K562 (cell line): Measurements from ENCODE around the gene CALD1. TPM values are rescaled to one million over a fixed set of nuclear protein-coding genes. Genes with fewer than 3 reads are reported as not detected.

ENCODE experiments used
- ATAC-seq: fragments of 200-7000 bp; cut with Tn5 transposase; 3 replicates; pipeline ENCODE4 v1.9.1; 2020; ENCODE audit warnings: moderate library complexity
- BruUV-seq: library from RNA; stranded (reverse); fragments of 400-500 nt; replicated peaks from 2 replicates; lab custom pipeline; 2021; lab: Mats Ljungman, UMichigan
- CTCF ChIA-PET: fragments of 300-600 bp; formaldehyde crosslinking; extraction: SDS; loops from one replicate; lab custom pipeline; 2021; ENCODE audit warnings: low intra/inter-chr PET ratio; lab: Yijun Ruan, JAX
- POLR2A ChIA-PET: fragments of 300-600, 350-650 bp; sonication (Branson Sonifier 250); formaldehyde crosslinking; extraction: SDS; loops from one replicate; lab custom pipeline; 2021; ENCODE audit warnings: antibody characterized with exemption, inconsistent platforms; lab: Yijun Ruan, JAX
- DNase-seq, 4 experiments: peaks; one replicate each; pipeline versions ENCODE4 v3.0.0 to v3.0.0-alpha.2; 2011 to 2018; ENCODE audit warnings: low spot score in 3 of 4, mixed read lengths in 3 of 4; ENCODE audit errors: extremely low read depth in 1 of 4
- FAIRE-seq: peaks from 2 replicates; lab custom pipeline; 2011; peaks lifted over from hg19 to GRCh38; lab: Jason Lieb, UNC
- H2AFZ ChIP-seq: 2 replicates; pipeline ENCODE4 v1.6.0; 2011; ENCODE audit warnings: low read depth, low read length, control low read depth, inconsistent platforms
- H3K27ac ChIP-seq: fragments of 200-600 bp; 3 replicates; pipeline ENCODE4 v1.8.0; 2011; ENCODE audit warnings: low read depth, mild to moderate bottlenecking, control low read depth, inconsistent platforms, low read length, moderate library complexity, mixed read lengths; ENCODE audit errors: extremely low read depth
- H3K27me3 ChIP-seq, 2 experiments: fragments of 300-600 bp in 1 of 2; 2 replicates in 1 of 2; 3 replicates in 1 of 2; pipeline versions ENCODE4 v1.6.0 to v1.8.0; 2011; ENCODE audit warnings: inconsistent platforms in 2 of 2, low read length in 2 of 2, mild to moderate bottlenecking in 1 of 2, mixed read lengths in 1 of 2, moderate library complexity in 1 of 2; ENCODE audit not compliant: control insufficient read depth in 2 of 2, insufficient read depth in 2 of 2
- H3K36me3 ChIP-seq: fragments of 300-600 bp; 3 replicates; pipeline ENCODE4 v1.8.0; 2011; ENCODE audit warnings: mild to moderate bottlenecking, low read length, inconsistent platforms; ENCODE audit not compliant: control insufficient read depth, insufficient read depth
- H3K4me1 ChIP-seq, 2 experiments: fragments of 200-600 bp in 1 of 2; replicated peaks in 1 of 2; 2 replicates in 1 of 2; 3 replicates in 1 of 2; pipeline versions ENCODE4 v1.5.1 to v1.8.0; 2011; ENCODE audit warnings: inconsistent platforms in 2 of 2, low read length in 2 of 2, mild to moderate bottlenecking in 1 of 2, mixed read lengths in 1 of 2, moderate library complexity in 1 of 2; ENCODE audit not compliant: control insufficient read depth in 2 of 2, insufficient read depth in 2 of 2
- H3K4me2 ChIP-seq: 2 replicates; pipeline ENCODE4 v1.6.1; 2011; ENCODE audit warnings: low read length, control low read depth, inconsistent platforms, mixed read lengths; ENCODE audit not compliant: insufficient read depth
- H3K4me3 ChIP-seq: fragments of 200-600 bp; sonication (generic), shearing (Covaris generic); 2 replicates; pipeline ENCODE4 v1.5.1; 2016; ENCODE audit warnings: control low read depth, inconsistent platforms
- H3K79me2 ChIP-seq: fragments of 200-600 bp; 3 replicates; pipeline ENCODE4 v1.8.0; 2011; ENCODE audit warnings: low read length, inconsistent platforms; ENCODE audit not compliant: control insufficient read depth, insufficient read depth
- H3K9ac ChIP-seq, 2 experiments: 2 replicates each; pipeline versions ENCODE4 v1.6.0 to v1.6.1; 2011; ENCODE audit warnings: low read depth in 2 of 2, low read length in 2 of 2, control low read depth in 1 of 2, inconsistent platforms in 1 of 2, mild to moderate bottlenecking in 1 of 2, mixed read lengths in 1 of 2; ENCODE audit not compliant: insufficient read depth in 1 of 2
- H3K9me1 ChIP-seq: one replicate; pipeline ENCODE4 v1.6.0; 2011; ENCODE audit warnings: inconsistent platforms, mild to moderate bottlenecking, low read length, moderate library complexity; ENCODE audit not compliant: control insufficient read depth, insufficient read depth
- H3K9me3 ChIP-seq: replicated peaks from 2 replicates; pipeline ENCODE4 v1.5.1; 2011; ENCODE audit warnings: low read depth, low read length, inconsistent platforms; ENCODE audit not compliant: control insufficient read depth, insufficient read depth
- H4K20me1 ChIP-seq: replicated peaks from 2 replicates; pipeline ENCODE4 v1.6.1; 2011; ENCODE audit warnings: low read length, inconsistent platforms, mixed read lengths; ENCODE audit not compliant: control insufficient read depth, insufficient read depth
- ATF1 ChIP-seq, 2 experiments: fragments of 450-650 bp in 1 of 2; IDR thresholded peaks; 2 replicates each; pipeline ENCODE4 v1.6.1; 2016; ENCODE audit warnings: missing compliant biosample characterization in 1 of 2, missing genetic modification characterization in 1 of 2
- E2F4 ChIP-seq: sonication (generic); formaldehyde crosslinking; IDR thresholded peaks from 2 replicates; pipeline ENCODE4 v1.8.0; 2022; ENCODE audit warnings: mild to moderate bottlenecking, low read depth, missing genetic modification reagents
- NCOA2 ChIP-seq, 2 experiments: fragments of 450-650 bp; IDR thresholded peaks; 2 replicates each; pipeline ENCODE4 v1.6.1; 2018; ENCODE audit warnings: mild to moderate bottlenecking in 2 of 2, moderate library complexity in 1 of 2; ENCODE audit not compliant: partially characterized antibody in 2 of 2
- NUFIP1 ChIP-seq: fragments of 450-650 bp; IDR thresholded peaks from 2 replicates; pipeline ENCODE4 v1.6.1; 2018; ENCODE audit not compliant: partially characterized antibody
- PCBP2 ChIP-seq: fragments of 200-400 bp; formaldehyde crosslinking; IDR thresholded peaks from 2 replicates; pipeline ENCODE4 v1.6.1; 2018; ENCODE audit warnings: low read length, low read depth, mild to moderate bottlenecking, moderate library complexity; ENCODE audit not compliant: poor library complexity, severe bottlenecking
- POLR2B ChIP-seq: fragments of 450-650 bp; IDR thresholded peaks from 2 replicates; pipeline ENCODE4 v1.6.1; 2018; ENCODE audit warnings: low read depth; ENCODE audit not compliant: partially characterized antibody
- RBM34 ChIP-seq: fragments of 200-400 bp; formaldehyde crosslinking; IDR thresholded peaks from 2 replicates; pipeline ENCODE4 v1.6.1; 2018; ENCODE audit warnings: low read length, borderline replicate concordance; ENCODE audit not compliant: insufficient read depth
- SIX5 ChIP-seq, 2 experiments: IDR thresholded peaks; 2 replicates each; pipeline ENCODE4 v1.6.1; 2011; ENCODE audit warnings: low read length in 2 of 2, borderline replicate concordance in 1 of 2, low read depth in 1 of 2, mild to moderate bottlenecking in 1 of 2, moderate library complexity in 1 of 2; ENCODE audit not compliant: insufficient read depth in 1 of 2
- SRSF7 ChIP-seq: fragments of 200-400 bp; formaldehyde crosslinking; optimal IDR thresholded peaks from 2 replicates; pipeline ENCODE3; 2017; ENCODE audit warnings: mild to moderate bottlenecking, low read depth, low read length
- ZBTB2 ChIP-seq: fragments of 450-650 bp; IDR thresholded peaks from 2 replicates; pipeline ENCODE4 v1.6.1; 2016; ENCODE audit warnings: antibody characterized with exemption
- ZFP91 ChIP-seq: sonication (generic); formaldehyde crosslinking; IDR thresholded peaks from 2 replicates; pipeline ENCODE4 v1.8.0; 2022; ENCODE audit warnings: mild to moderate bottlenecking, missing genetic modification reagents
- ZNF140 ChIP-seq: fragments of 250-450 bp; sonication (Bioruptor Pico); IDR thresholded peaks from 2 replicates; pipeline ENCODE4 v1.8.0; 2021; ENCODE audit warnings: moderate library complexity, mild to moderate bottlenecking, inconsistent platforms
- ZNF668 ChIP-seq: fragments of 250-450 bp; sonication (Bioruptor Pico); IDR thresholded peaks from 2 replicates; pipeline ENCODE4 v1.8.0; 2022; ENCODE audit warnings: mild to moderate bottlenecking, inconsistent platforms
- ZNF707 ChIP-seq: fragments of 250-450 bp; sonication (Bioruptor Pico); conservative IDR thresholded peaks from 2 replicates; pipeline ENCODE4 v1.8.0; 2022; ENCODE audit warnings: inconsistent platforms, mild to moderate bottlenecking, moderate library complexity
- WGBS: fragments of 100-300 bp; shearing (Covaris generic); methylation state at CpG from one replicate; pipeline ENCODE4 v1.1.6; 2016; ENCODE audit warnings: low coverage, mixed read lengths; ENCODE audit not compliant: insufficient coverage; ENCODE audit errors: missing lambda C conversion rate; 5-methylcytosine and 5-hydroxymethylcytosine counted together
- in situ Hi-C: fragments of 300-500 bp; cut with MboI; formaldehyde crosslinking; loops from 4 replicates; pipeline ENCODE4 v1.15.0; 2018; ENCODE audit warnings: inconsistent platforms, mixed read lengths
- intact Hi-C: fragments of 100-400 bp; cut with micrococcal nuclease; formaldehyde crosslinking; loops from 2 replicates; pipeline ENCODE4 v1.14.2; 2022
- polyA plus RNA-seq, 8 experiments: library from polyadenylated mRNA; depleted of rRNA in 4 of 8; stranded (reverse) in 5 of 8; unstranded in 3 of 8; fragments of >200 nt; fragmentation: Nextera tagmentation in 2 of 8; fragmentation: Illumina TruSeq in 1 of 8; extraction: Ambion mirVana in 2 of 8; extraction: Trizol in 1 of 8; gene quantifications; 2 replicates each; pipeline versions ENCODE4 v1.2.1 to v1.2.3, GENCODE V29; 2011 to 2014; ENCODE audit warnings: inconsistent platforms in 1 of 8, missing spikeins in 1 of 8
- total RNA-seq, 7 experiments: library from RNA; depleted of rRNA in 6 of 7; stranded (reverse); fragments of >200 nt in 6 of 7; fragmentation: Illumina TruSeq in 2 of 7; extraction: Trizol in 2 of 7; gene quantifications; 2 replicates each; pipeline versions ENCODE4 v1.2.1 to v1.2.3, GENCODE V29; 2011 to 2021; ENCODE audit warnings: low replicate concordance in 1 of 7
- TF ChIP-seq, protein P1 (sequence below): fragments of 250-450 bp; sonication (Bioruptor Pico); IDR thresholded peaks from 2 replicates; pipeline ENCODE4 v1.9.0; 2021; ENCODE audit warnings: mild to moderate bottlenecking, inconsistent platforms

CALD1 gene
- total and polyA plus RNA-seq, 9 of the 15 experiments (the other 6 are each of a cell fraction or from before 2014, with no cell fraction given): 0.40 TPM; not detected in 8

- no peaks in the 10 kb centered on the region for H4K20me1 ChIP-seq
- FAIRE-seq (no peak), DNase-seq (no peak), ATAC-seq (no peak)
- no peaks in the 10 kb centered on the region; a peak in 1 of 5 replicates for H3K27me3 ChIP-seq
- H3K9me1 ChIP-seq: no peaks in the 10 kb centered on the region
- no peak overlapping the region for H3K4me2 ChIP-seq
- H3K4me3 ChIP-seq: no peak overlapping the region
- no peak overlapping the region for H2AFZ ChIP-seq
- H3K9ac ChIP-seq: no peak overlapping the region
- intact Hi-C loops (no loop called here), in situ Hi-C loops (no loop called here)
- H3K79me2 ChIP-seq: no peaks in the 10 kb centered on the region
- H3K9me3 ChIP-seq: no peaks in the 10 kb centered on the region
- no TSS peak for BruUV-seq
- H3K36me3 ChIP-seq: no peaks in the 10 kb centered on the region
- H3K4me1 ChIP-seq: no peaks in the 10 kb centered on the region
- 8% methylated on average over 1 of the region's 1 CpG for WGBS
- CTCF ChIA-PET: no interaction called here
- no peak overlapping the region for H3K27ac ChIP-seq
- POLR2A ChIA-PET: interaction anchor here (1.1 to 1.4 kb wide), 3 partner anchors 9 to 14 kb away, joined by 3 to 4 read pairs (median 3); no protein-coding TSS in a partner anchor
- TF ChIP-seq RBM34 (no peak), SIX5 (IDR thresholded peaks at IDR 0.05; ENCODE audit: borderline replicate concordance in 1 of 2, insufficient read depth in 1 of 2, low read depth in 1 of 2, low read length in 2 of 2) (no peak), E2F4 (no peak), POLR2B (no peak), ZNF140 (CRISPR knock-in tag) (no peak), SRSF7 (no peak), ZFP91 (CRISPR knock-in tag) (no peak), ZNF707 (CRISPR knock-in tag) (no peak), ATF1 (CRISPR knock-in tag; IDR thresholded peaks at IDR 0.05) (no peak), ATF1 (tag; IDR thresholded peaks at IDR 0.05) (no peak), NUFIP1 (no peak), NCOA2 (IDR thresholded peaks at IDR 0.05; ENCODE audit: partially characterized antibody in 2 of 2) (no peak), PCBP2 (no peak), ZNF668 (CRISPR knock-in tag) (no peak), ZBTB2 (no peak)
- TF ChIP-seq, protein P1, sequence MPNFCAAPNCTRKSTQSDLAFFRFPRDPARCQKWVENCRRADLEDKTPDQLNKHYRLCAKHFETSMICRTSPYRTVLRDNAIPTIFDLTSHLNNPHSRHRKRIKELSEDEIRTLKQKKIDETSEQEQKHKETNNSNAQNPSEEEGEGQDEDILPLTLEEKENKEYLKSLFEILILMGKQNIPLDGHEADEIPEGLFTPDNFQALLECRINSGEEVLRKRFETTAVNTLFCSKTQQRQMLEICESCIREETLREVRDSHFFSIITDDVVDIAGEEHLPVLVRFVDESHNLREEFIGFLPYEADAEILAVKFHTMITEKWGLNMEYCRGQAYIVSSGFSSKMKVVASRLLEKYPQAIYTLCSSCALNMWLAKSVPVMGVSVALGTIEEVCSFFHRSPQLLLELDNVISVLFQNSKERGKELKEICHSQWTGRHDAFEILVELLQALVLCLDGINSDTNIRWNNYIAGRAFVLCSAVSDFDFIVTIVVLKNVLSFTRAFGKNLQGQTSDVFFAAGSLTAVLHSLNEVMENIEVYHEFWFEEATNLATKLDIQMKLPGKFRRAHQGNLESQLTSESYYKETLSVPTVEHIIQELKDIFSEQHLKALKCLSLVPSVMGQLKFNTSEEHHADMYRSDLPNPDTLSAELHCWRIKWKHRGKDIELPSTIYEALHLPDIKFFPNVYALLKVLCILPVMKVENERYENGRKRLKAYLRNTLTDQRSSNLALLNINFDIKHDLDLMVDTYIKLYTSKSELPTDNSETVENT (CRISPR knock-in tag): no peak
Measured at GRCh38 chr7:134823400-134823799, 44.0 kb downstream of the CALD1 start.
